IMR-90 (cell line): ENCODE measurements around the gene OXSM.

Experiments
- CEBPB ChIP-seq: IDR thresholded peaks from 2 replicates; pipeline ENCODE4 v1.6.1; 2012; ENCODE audit warnings: low read depth, low read length, improper control_type of control experiment
- CTCF ChIP-seq: conservative IDR thresholded peaks from 2 replicates; pipeline ENCODE4 v1.5.1; 2012; ENCODE audit warnings: mild to moderate bottlenecking, low read depth, low read length, improper control_type of control experiment
- POLR2A ChIP-seq: IDR thresholded peaks from 2 replicates; pipeline ENCODE4 v1.6.1; 2012; ENCODE audit warnings: mild to moderate bottlenecking, low read depth, low read length
- RAD21 ChIP-seq: IDR thresholded peaks from 2 replicates; pipeline ENCODE4 v1.6.1; 2012; ENCODE audit warnings: low read length, improper control_type of control experiment

GRCh38 chr3:25837038-25837437, 47.1 kb downstream of the OXSM start:
- TF ChIP-seq CEBPB (no peak), RAD21 (no peak), CTCF (no peak), POLR2A (no peak)
